Common myeloid progenitor, CD34-positive (primary cell): ENCODE measurements around the gene PIP4K2B.

Experiments used
- CTCF ChIA-PET: fragments of 350-600 bp; sonication (Branson Sonifier 250); formaldehyde crosslinking; loops from one replicate; lab custom pipeline; 2021; ENCODE audit warnings: antibody characterized with exemption; lab: Charles Lee
- POLR2A ChIA-PET: fragments of 350-600 bp; sonication (Branson Sonifier 250); formaldehyde crosslinking; loops from one replicate; lab custom pipeline; 2021; ENCODE audit warnings: antibody characterized with exemption; lab: Charles Lee
- DNase-seq, 3 donors: peaks; one replicate each; pipeline versions ENCODE4 v3.0.0 to v3.0.0-alpha.2; 2013
- H3K27ac ChIP-seq, 2 experiments: 1 replicate in 1 of 2; 2 replicates in 1 of 2; pipeline ENCODE4 v1.7.0; 2013; ENCODE audit warnings: inconsistent platforms in 2 of 2, low read length in 2 of 2, mild to moderate bottlenecking in 2 of 2, low read depth in 1 of 2, moderate library complexity in 1 of 2; ENCODE audit not compliant: severe bottlenecking in 2 of 2, insufficient read depth in 1 of 2, poor library complexity in 1 of 2
- H3K27me3 ChIP-seq, 5 experiments: replicated peaks in 2 of 5; 1 replicate in 3 of 5; 2 replicates in 2 of 5; pipeline versions ENCODE4 v1.6.1 to v1.7.0; 2013; ENCODE audit warnings: low read length in 4 of 5, mild to moderate bottlenecking in 2 of 5, moderate library complexity in 2 of 5, inconsistent platforms in 1 of 5; ENCODE audit not compliant: insufficient read depth in 5 of 5, control insufficient read depth in 4 of 5
- H3K36me3 ChIP-seq, 4 experiments: 1 replicate in 2 of 4; 2 replicates in 2 of 4; pipeline versions ENCODE4 v1.6.1 to v1.7.0; 2013; ENCODE audit warnings: low read length in 3 of 4, control low read depth in 1 of 4, mild to moderate bottlenecking in 1 of 4; ENCODE audit not compliant: control insufficient read depth in 4 of 4, insufficient read depth in 4 of 4
- H3K4me1 ChIP-seq, 4 experiments: 1 replicate in 3 of 4; 2 replicates in 1 of 4; pipeline versions ENCODE4 v1.6.1 to v1.7.1; 2013; ENCODE audit warnings: low read length in 3 of 4, mild to moderate bottlenecking in 3 of 4, control low read depth in 1 of 4, inconsistent platforms in 1 of 4, moderate library complexity in 1 of 4; ENCODE audit not compliant: control insufficient read depth in 4 of 4, insufficient read depth in 4 of 4; ENCODE audit errors: control extremely low read depth in 1 of 4
- H3K4me3 ChIP-seq, 7 experiments: 1 replicate in 4 of 7; 2 replicates in 3 of 7; pipeline versions ENCODE4 v1.5.1 to v1.7.0; 2013; ENCODE audit warnings: mild to moderate bottlenecking in 7 of 7, low read length in 6 of 7, moderate library complexity in 6 of 7, inconsistent platforms in 2 of 7, low read depth in 2 of 7, control low read depth in 1 of 7; ENCODE audit not compliant: insufficient read depth in 4 of 7, control insufficient read depth in 1 of 7; ENCODE audit errors: extremely low read depth in 1 of 7
- H3K9me3 ChIP-seq, 5 experiments: 1 replicate in 4 of 5; 2 replicates in 1 of 5; pipeline versions ENCODE4 v1.6.1 to v1.7.1; 2013; ENCODE audit warnings: low read length in 4 of 5, mild to moderate bottlenecking in 2 of 5, inconsistent platforms in 1 of 5, low read depth in 1 of 5, moderate library complexity in 1 of 5; ENCODE audit not compliant: control insufficient read depth in 4 of 5, insufficient read depth in 2 of 5; ENCODE audit errors: control extremely low read depth in 1 of 5
- WGBS: methylation state at CpG from one replicate; pipeline ENCODE4 v1.1.5; 2013; ENCODE audit not compliant: insufficient coverage; 5-methylcytosine and 5-hydroxymethylcytosine counted together

Gene PIP4K2B

GRCh38 chr17:38779965-38780752 is 19.2 kb downstream of the PIP4K2B start:
- POLR2A ChIA-PET = interaction anchor here (0.5 kb wide), 1 partner anchor 7 kb away, joined by 3 read pairs; no protein-coding TSS in a partner anchor
- WGBS = 96% methylated on average over 23 of the region's 23 CpGs
- CTCF ChIA-PET = interaction anchor here (0.6 to 1.3 kb wide), 3 partner anchors 14 to 25 kb away, joined by 3 to 4 read pairs (median 3); no protein-coding TSS in a partner anchor
- Histone ChIP-seq H3K9me3 (no peaks in the 10 kb centered on the region), H3K4me3 (no peak overlapping the region), H3K4me1 (no peaks in the 10 kb centered on the region), H3K27me3 (no peaks in the 10 kb centered on the region), H3K36me3 (peaks cover 45 to 88% (median 71%) of the 10 kb centered on the region in 4 experiments), H3K27ac (no peak overlapping the region)
- DNase-seq = no peak

- 88% methylated on average over 7 of the region's 7 CpGs for WGBS
- Histone ChIP-seq H3K27ac (no peak overlapping the region), H3K9me3 (no peaks in the 10 kb centered on the region), H3K36me3 (peaks cover 47 to 87% (median 72%) of the 10 kb centered on the region in 4 experiments), H3K4me3 (no peak overlapping the region), H3K4me1 (no peaks in the 10 kb centered on the region), H3K27me3 (no peaks in the 10 kb centered on the region)
- CTCF ChIA-PET = no interaction called here
- DNase-seq = no peak
- POLR2A ChIA-PET = interaction anchor here (1.4 kb wide), 1 partner anchor 16 kb away, joined by 3 read pairs; no protein-coding TSS in a partner anchor
These were observed 21.6 kb downstream of the PIP4K2B start for GRCh38 chr17:38777641-38778250.

GRCh38 chr17:38773258-38773657 is 26.1 kb downstream of the PIP4K2B start:
- Histone ChIP-seq H3K27me3 (no peaks in the 10 kb centered on the region), H3K4me3 (no peak overlapping the region), H3K9me3 (no peaks in the 10 kb centered on the region), H3K27ac (no peak overlapping the region), H3K4me1 (no peaks in the 10 kb centered on the region), H3K36me3 (peaks cover 27 to 85% (median 61%) of the 10 kb centered on the region in 4 experiments)
- ChIA-PET POLR2A (no interaction called here), CTCF (interaction anchor here (2.0 kb wide), 1 partner anchor 15 kb away, joined by 7 read pairs; no protein-coding TSS in a partner anchor)
- no peak for DNase-seq

GRCh38 chr17:38768417-38768816 is 30.9 kb downstream of the PIP4K2B start:
- 86% methylated on average over 5 of the region's 6 CpGs for WGBS
- ChIA-PET CTCF (no interaction called here), POLR2A (no interaction called here)
- Histone ChIP-seq H3K36me3 (peaks cover 18 to 94% (median 65%) of the 10 kb centered on the region in 4 experiments), H3K27ac (no peak overlapping the region), H3K4me1 (no peaks in the 10 kb centered on the region), H3K27me3 (no peaks in the 10 kb centered on the region), H3K9me3 (no peaks in the 10 kb centered on the region), H3K4me3 (no peak overlapping the region)
- no peak for DNase-seq

- POLR2A ChIA-PET = no interaction called here
- H3K4me3 ChIP-seq = no peak overlapping the region
- H3K27me3 ChIP-seq = no peaks in the 10 kb centered on the region
- peaks cover 18 to 92% (median 70%) of the 10 kb centered on the region in 4 experiments for H3K36me3 ChIP-seq
- no peaks in the 10 kb centered on the region for H3K4me1 ChIP-seq
- 90% methylated on average over 5 of the region's 5 CpGs for WGBS
- no peak overlapping the region for H3K27ac ChIP-seq
- DNase-seq = no peak
- CTCF ChIA-PET = interaction anchor here (1.0 to 1.3 kb wide), 4 partner anchors 9 to 23 kb away, joined by 3 read pairs; no protein-coding TSS in a partner anchor
- no peaks in the 10 kb centered on the region for H3K9me3 ChIP-seq
These were observed 33.0 kb downstream of the PIP4K2B start for GRCh38 chr17:38766341-38766740.

- no peak for DNase-seq
- ChIA-PET CTCF (interaction anchor here (0.7 to 1.7 kb wide), 6 partner anchors 10 to 221 kb away, joined by 3 to 6 read pairs (median 4); no protein-coding TSS in a partner anchor), POLR2A (interaction anchor here (1.6 kb wide), 1 partner anchor 16 kb away, joined by 3 read pairs; no protein-coding TSS in a partner anchor)
- H3K36me3 ChIP-seq = peaks cover 21 to 81% (median 63%) of the 10 kb centered on the region in 4 experiments
- no peaks in the 10 kb centered on the region for H3K27me3 ChIP-seq
- no peaks in the 10 kb centered on the region for H3K4me1 ChIP-seq
- 100% methylated on average over 1 of the region's 3 CpGs for WGBS
- no peak overlapping the region for H3K27ac ChIP-seq
- no peak overlapping the region for H3K4me3 ChIP-seq
- no peaks in the 10 kb centered on the region for H3K9me3 ChIP-seq
These were observed 37.1 kb downstream of the PIP4K2B start for GRCh38 chr17:38762231-38762630.
